ENCODE results near the gene SORCS2.
"Not testable (repeated sequence)": the region's sequence is repeated elsewhere in the genome, so short reads cannot be mapped to it uniquely, and the experiment has no call there.

SORCS2 gene

DNA sequence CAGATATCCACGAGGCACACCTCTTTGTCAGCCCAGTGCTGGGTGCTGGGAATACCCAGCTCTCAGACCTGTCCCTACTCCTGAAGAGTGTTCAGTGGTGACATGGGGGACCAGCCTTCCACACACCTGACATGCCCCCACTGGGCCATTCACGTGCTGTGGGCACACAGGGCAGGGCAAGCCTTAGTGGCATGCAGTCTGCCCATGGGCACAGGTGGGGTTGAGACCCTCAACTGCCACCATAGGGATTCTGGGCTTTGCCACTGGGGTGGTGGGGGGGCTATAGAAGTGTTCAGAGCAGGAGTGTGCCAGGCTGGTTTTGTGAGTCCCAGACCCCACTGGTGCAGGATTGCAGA is 259.1 kb downstream of the SORCS2 start:
- Histone ChIP-seq H3K27me3 (ENCODE audit: low read depth, low read length) (no peaks in the 10 kb centered on the region), H3K9me3 (ENCODE audit: insufficient read depth, low read length) (no peaks in the 10 kb centered on the region), H4K20me1 (ENCODE audit: insufficient read depth, low read length) (no peaks in the 10 kb centered on the region), H3K4me3 (ENCODE audit: low read length) (no peak overlapping the region), H3K79me2 (ENCODE audit: low read length) (no peaks in the 10 kb centered on the region), H3K4me2 (ENCODE audit: low read length) (no peak overlapping the region), H2AFZ (ENCODE audit: low read depth, low read length) (no peak overlapping the region), H3K9ac (ENCODE audit: low read length) (no peak overlapping the region), H3K27ac (ENCODE audit: low read length) (no peak overlapping the region), H3K36me3 (replicated peaks; ENCODE audit: low read depth, low read length) (no peaks in the 10 kb centered on the region), H3K4me1 (ENCODE audit: low read length) (no peaks in the 10 kb centered on the region)
- TF ChIP-seq EZH2phosphoT487 (IDR thresholded peaks at IDR 0.05; ENCODE audit: low read depth) = no peak
- TF ChIP-seq CTCF (IDR thresholded peaks at IDR 0.05; ENCODE audit: low read depth, low read length) = no peak

DNA sequence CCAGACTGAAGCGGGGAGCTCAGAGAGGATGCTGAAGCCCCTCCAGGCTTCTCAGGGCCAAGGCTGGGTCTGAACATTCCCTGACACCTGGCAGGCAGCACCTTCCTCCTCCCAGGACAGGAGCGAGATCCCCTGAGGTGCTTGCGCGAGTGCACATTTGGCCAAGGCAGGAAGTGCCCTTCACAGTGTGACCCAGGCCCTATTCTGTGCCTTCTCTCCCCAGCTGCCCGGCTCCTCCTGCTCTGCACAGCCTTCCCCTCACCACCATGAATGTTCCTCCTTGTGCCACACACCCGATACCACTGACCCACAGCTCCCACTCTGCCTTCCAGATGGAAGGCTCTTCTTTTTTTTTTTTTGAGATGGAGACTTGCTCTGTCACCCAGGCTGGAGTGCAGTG is 259.5 kb downstream of the SORCS2 start:
- no peaks in the 10 kb centered on the region for H4K20me1 ChIP-seq (ENCODE audit: insufficient read depth, low read length)
- H3K9me3 ChIP-seq (ENCODE audit: insufficient read depth, low read length) = no peaks in the 10 kb centered on the region
- no peaks in the 10 kb centered on the region for H3K27me3 ChIP-seq (ENCODE audit: low read depth, low read length)
- no peaks in the 10 kb centered on the region for H3K4me1 ChIP-seq (ENCODE audit: low read length)
- H3K27ac ChIP-seq (ENCODE audit: low read length) = no peak overlapping the region
- no peaks in the 10 kb centered on the region for H3K79me2 ChIP-seq (ENCODE audit: low read length)
- no peak overlapping the region for H2AFZ ChIP-seq (ENCODE audit: low read depth, low read length)
- no peak overlapping the region for H3K4me3 ChIP-seq (ENCODE audit: low read length)
- H3K36me3 ChIP-seq (replicated peaks; ENCODE audit: low read depth, low read length) = no peaks in the 10 kb centered on the region
- H3K9ac ChIP-seq (ENCODE audit: low read length) = no peak overlapping the region
- TF ChIP-seq EZH2phosphoT487 (IDR thresholded peaks at IDR 0.05; ENCODE audit: low read depth) = no peak
- no peak overlapping the region for H3K4me2 ChIP-seq (ENCODE audit: low read length)

DNA sequence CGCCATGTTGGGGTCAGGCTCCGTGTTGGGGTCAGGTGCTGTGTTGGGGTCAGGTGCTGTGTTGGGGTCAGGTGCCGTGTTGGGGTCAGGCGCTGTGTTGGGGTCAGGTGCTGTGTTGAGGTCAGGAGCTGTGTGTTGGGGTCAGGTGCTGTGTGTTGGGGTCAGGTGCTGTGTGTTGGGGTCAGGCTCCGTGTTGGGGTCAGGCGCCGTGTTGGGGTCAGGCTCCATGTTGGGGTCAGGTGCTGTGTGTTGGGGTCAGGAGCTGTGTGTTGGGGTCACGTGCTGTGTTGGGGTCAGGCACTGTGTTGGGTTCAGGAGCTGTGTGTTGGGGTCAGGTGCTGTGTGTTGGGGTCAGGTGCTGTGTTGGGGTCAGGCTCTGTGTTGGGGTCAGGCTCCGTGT is 260.5 kb downstream of the SORCS2 start:
- not testable (repeated sequence) for H3K36me3 ChIP-seq (replicated peaks; ENCODE audit: low read depth, low read length); H3K4me3 ChIP-seq (ENCODE audit: low read length); H4K20me1 ChIP-seq (ENCODE audit: insufficient read depth, low read length); H3K27me3 ChIP-seq (ENCODE audit: low read depth, low read length); H3K27ac ChIP-seq (ENCODE audit: low read length); H3K79me2 ChIP-seq (ENCODE audit: low read length); H2AFZ ChIP-seq (ENCODE audit: low read depth, low read length); H3K9me3 ChIP-seq (ENCODE audit: insufficient read depth, low read length); H3K4me2 ChIP-seq (ENCODE audit: low read length); H3K4me1 ChIP-seq (ENCODE audit: low read length); H3K9ac ChIP-seq (ENCODE audit: low read length)

DNA sequence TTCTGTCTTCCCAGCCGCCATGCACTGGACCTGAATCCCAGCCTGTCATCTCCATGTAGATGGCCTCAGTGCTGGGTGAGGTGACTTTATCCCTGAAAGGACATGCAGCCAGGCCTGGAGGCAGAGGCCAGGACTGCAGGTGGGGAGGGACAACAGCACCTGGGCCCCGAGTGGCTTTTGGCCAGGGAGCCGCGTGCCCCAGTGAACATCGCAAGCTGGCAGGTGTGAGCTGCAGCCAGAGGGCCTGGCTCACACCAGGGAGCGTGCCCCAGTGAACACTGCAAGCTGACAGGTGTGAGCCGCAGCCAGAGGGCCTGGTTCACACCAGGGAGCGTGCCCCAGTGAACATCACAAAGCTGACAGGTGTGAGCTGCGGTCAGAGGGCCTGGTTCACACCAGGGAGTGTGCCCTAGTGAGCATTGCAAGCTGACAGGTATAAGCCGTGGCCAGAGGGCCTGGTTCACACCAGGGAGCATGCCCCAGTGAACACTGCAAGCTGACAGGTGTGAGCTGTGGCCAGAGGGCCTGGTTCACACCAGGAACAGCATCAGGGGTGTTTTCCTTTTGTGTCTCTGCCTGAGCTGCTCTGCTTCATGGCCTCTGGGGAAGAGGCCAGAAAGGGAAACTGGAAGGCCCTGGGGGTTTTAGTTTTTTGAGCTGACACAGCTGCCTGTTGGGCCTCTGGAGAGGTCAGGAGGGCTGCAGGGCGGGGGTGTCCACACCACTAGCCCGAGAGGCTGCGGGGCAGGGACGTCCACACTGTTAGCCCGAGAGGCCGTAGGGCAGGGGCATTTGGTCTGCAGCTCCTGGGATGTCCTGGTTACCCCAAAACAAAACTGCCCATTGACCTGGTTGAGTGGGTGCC is 265.1 kb downstream of the SORCS2 start:
- H3K9ac ChIP-seq (ENCODE audit: low read length) = no peak overlapping the region
- no peak overlapping the region for H3K4me2 ChIP-seq (ENCODE audit: low read length)
- H3K36me3 ChIP-seq (replicated peaks; ENCODE audit: low read depth, low read length) = no peaks in the 10 kb centered on the region
- H2AFZ ChIP-seq (ENCODE audit: low read depth, low read length) = no peak overlapping the region
- no peak for TF ChIP-seq EZH2phosphoT487 (IDR thresholded peaks at IDR 0.05; ENCODE audit: low read depth)
- TF ChIP-seq CTCF (IDR thresholded peaks at IDR 0.05; ENCODE audit: low read depth, low read length) = no peak
- no peak overlapping the region for H3K4me3 ChIP-seq (ENCODE audit: low read length)
- H3K27ac ChIP-seq (ENCODE audit: low read length) = no peak overlapping the region
- no peaks in the 10 kb centered on the region for H3K4me1 ChIP-seq (ENCODE audit: low read length)
- no peaks in the 10 kb centered on the region for H3K9me3 ChIP-seq (ENCODE audit: insufficient read depth, low read length)
- no peaks in the 10 kb centered on the region for H4K20me1 ChIP-seq (ENCODE audit: insufficient read depth, low read length)
- H3K27me3 ChIP-seq (ENCODE audit: low read depth, low read length) = no peaks in the 10 kb centered on the region
- no peaks in the 10 kb centered on the region for H3K79me2 ChIP-seq (ENCODE audit: low read length)

DNA sequence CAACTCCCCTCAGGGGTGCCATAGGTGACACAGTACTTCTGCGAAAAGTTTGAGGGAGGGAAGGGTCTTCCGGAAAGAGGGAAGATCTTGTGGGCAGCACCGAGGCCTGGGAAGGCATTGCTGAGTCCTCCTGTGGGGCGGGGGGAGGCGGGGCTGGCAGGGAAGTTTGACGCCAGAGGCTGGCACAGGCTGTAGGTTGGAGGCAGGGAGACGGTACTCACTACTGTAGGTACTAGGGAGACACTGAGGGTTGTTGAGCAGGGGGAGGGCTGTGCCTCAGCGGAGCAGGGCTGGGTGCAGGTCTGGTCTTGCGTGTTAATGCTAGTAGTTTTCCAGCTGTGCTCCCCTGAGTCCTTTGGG is 265.7 kb downstream of the SORCS2 start:
- Histone ChIP-seq H3K27me3 (ENCODE audit: low read depth, low read length) (no peaks in the 10 kb centered on the region), H3K36me3 (replicated peaks; ENCODE audit: low read depth, low read length) (no peaks in the 10 kb centered on the region), H3K4me2 (ENCODE audit: low read length) (no peak overlapping the region), H3K4me3 (ENCODE audit: low read length) (no peak overlapping the region), H3K9me3 (ENCODE audit: insufficient read depth, low read length) (no peaks in the 10 kb centered on the region), H3K79me2 (ENCODE audit: low read length) (no peaks in the 10 kb centered on the region), H3K9ac (ENCODE audit: low read length) (no peak overlapping the region), H4K20me1 (ENCODE audit: insufficient read depth, low read length) (no peaks in the 10 kb centered on the region), H3K4me1 (ENCODE audit: low read length) (no peaks in the 10 kb centered on the region), H3K27ac (ENCODE audit: low read length) (no peak overlapping the region), H2AFZ (ENCODE audit: low read depth, low read length) (no peak overlapping the region)
- no peak for TF ChIP-seq CTCF (IDR thresholded peaks at IDR 0.05; ENCODE audit: low read depth, low read length)
- TF ChIP-seq EZH2phosphoT487 (IDR thresholded peaks at IDR 0.05; ENCODE audit: low read depth) = no peak
